Activated CD8-positive, alpha-beta memory T cell treated with anti-CD3 and anti-CD28 coated beads for 1 hour (primary cell): ENCODE results near the gene SLC35A1.
"Not testable (repeated sequence)": the region's sequence is repeated elsewhere in the genome, so short reads cannot be mapped to it uniquely, and the experiment has no call there.

Source experiments
- DNase-seq, 2 donors: peaks; one replicate each; pipeline ENCODE4 v3.0.0-alpha.2; 2020; ENCODE audit warnings: low read depth in 1 of 2; ENCODE audit errors: extremely low read depth in 1 of 2

Gene SLC35A1, protein sequence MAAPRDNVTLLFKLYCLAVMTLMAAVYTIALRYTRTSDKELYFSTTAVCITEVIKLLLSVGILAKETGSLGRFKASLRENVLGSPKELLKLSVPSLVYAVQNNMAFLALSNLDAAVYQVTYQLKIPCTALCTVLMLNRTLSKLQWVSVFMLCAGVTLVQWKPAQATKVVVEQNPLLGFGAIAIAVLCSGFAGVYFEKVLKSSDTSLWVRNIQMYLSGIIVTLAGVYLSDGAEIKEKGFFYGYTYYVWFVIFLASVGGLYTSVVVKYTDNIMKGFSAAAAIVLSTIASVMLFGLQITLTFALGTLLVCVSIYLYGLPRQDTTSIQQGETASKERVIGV

DNA sequence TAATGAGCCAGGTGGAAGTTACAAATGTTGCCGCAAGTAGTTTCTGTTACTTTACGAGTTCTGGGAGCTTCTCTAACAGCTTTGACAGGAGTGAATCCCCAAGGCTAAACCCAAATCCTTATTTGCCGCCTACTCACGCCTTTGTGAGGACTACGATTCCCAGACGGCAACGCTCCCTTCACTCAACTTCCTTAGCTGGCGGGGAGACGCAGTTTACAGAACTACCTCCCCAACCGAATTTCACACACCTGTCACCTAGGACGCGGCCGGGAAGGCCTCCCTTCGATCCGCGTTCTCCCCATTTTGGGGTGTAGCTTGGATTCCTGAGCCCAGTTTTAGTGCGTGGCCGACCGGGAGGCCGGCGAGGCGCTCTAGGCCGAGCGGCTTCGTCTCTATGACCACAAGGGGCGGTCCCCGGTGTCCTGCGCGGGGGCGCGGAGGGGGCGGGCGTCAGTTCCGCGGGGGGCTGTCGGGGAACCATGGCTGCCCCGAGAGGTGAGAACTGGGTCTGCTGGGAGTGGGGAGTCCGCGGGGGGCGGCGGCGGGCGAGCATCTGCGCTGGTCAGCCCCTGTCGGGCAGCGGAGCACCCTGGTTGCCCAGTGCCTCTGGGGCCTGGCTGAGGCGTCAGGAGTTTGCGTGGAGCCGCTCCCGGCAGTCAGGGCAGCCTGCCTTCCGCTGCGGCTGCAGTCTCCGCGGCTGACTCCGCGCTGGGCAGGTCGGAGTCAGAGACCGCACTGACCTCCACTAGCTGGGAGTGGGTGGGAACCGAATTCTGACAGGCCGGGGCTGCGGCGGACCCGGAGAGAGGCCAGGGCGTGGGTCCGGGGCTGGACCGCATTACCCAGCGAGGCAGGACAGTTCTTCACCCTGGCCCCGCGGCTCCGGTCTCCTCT lies at the start of gene SLC35A1:
SLC35A1 (plus strand) TSS at position 450 of the 894 bp plus-strand sequence; CDS start at position 480, 30 bp downstream.
- peak; percentile 52 to 77 for DNase-seq

DNA sequence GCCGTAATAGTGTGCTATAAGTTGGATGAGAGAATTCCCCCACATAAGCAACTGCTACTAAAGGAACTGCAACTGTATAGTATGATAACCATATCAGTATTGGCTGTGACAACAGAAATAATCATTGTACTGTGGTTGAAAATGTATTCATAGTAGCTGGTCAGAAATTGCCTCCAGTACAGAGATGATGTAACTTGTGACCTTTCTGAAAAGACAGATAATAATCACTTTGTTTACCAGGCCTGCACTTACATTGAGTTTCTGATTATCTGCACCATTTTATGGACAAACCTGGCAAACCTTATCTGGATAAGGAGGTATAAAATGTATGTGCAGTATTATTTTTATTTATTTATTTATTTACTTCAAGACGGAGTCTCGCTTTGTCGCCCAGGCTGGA lies 46.0 kb upstream of the SLC35A1 start:
- no peak for DNase-seq

- no peak for DNase-seq
Measured at GRCh38 chr6:87430499-87430898, 42.3 kb upstream of the SLC35A1 start.

GRCh38 chr6:87431263-87431662 lies 41.5 kb upstream of the SLC35A1 start:
- DNase-seq = no peak

- DNase-seq = peak; percentile 6 to 22
Measured at GRCh38 chr6:87436435-87436834, 36.3 kb upstream of the SLC35A1 start.

GRCh38 chr6:87441711-87442110 lies 31.1 kb upstream of the SLC35A1 start:
- DNase-seq = no peak

GRCh38 chr6:87444362-87444761 lies 28.4 kb upstream of the SLC35A1 start:
- no peak for DNase-seq

GRCh38 chr6:87465051-87465450 lies 7.7 kb upstream of the SLC35A1 start:
- DNase-seq = no peak

GRCh38 chr6:87473419-87473903 lies 687 bp downstream of the SLC35A1 start:
- DNase-seq = peak in 1 of 2 donors; percentile 16

DNA sequence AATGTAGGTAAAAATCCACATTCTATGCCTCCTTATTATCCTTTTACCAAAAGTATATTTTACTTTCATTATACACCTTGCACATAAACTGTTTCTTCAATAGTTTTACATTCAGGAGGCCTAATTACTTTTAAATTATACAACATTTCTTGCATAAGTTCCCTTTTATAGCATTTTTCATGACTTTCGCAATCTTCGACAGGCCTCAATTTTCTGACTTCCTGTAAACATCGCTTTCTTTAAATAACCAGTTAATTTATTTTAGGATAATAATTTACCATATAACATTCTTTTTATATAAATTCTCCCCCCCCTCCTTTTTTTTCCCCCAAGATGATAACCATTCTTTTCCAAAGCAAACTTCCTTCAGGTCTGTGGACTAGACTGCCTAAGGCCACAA lies 9.2 kb downstream of the SLC35A1 start:
- DNase-seq = no peak

DNA sequence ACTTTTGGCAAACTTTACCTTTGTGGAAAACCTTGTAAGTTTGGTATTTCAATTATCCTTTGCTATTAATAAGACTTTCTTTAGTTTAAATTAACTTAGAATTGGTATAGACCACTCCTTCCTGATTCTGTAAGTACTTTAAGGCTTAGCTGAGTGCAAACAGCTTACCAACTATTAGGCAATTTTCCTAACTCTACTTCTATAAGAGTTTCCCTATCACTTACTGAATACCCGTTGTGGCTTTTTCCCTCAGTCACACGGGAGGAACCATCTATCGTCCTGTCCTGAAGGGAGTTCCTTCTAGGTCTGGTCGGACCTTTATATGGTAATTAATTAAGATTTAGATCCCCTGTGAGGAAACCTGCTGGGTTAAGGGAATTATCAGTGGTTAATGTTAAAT lies 9.6 kb downstream of the SLC35A1 start:
- no peak for DNase-seq

DNA sequence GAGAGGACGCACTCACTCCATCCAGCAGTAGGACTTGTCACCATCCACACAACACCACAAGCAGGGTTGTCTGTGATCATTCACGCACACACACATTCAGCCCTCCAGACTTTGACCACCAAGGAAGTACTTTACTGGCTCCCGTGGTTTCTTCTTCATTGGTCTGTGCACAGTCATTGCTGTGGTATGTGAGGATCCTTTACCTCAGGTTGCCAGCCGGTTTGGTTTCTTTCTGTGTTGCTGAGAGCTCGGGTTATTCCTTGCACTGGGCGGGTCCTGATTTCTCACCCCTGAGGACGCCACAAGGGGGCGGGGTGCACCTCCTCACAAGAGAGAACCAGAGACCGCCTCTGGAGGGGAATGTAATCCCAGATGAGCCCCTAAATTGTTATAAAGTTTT lies 11.2 kb downstream of the SLC35A1 start:
- DNase-seq = no peak

DNA sequence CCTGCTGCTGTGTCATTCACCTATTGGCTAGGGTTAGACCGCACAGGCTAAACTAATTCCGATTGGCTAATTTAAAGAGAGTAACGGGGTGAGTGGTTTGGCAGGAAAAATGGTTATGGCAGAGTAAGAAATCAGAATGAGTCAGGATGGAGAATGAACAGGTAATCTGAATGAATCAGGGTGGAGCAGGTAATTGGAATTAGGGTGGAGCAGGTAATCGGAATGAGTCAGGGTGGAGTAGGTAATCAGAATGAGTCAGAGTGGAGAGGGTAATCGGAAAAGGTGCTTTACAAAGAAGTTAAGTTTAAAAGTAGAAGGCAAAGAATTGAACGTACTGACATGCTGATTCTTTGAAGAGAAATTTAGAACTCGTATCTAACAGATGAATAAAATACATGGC lies 11.7 kb downstream of the SLC35A1 start:
- DNase-seq = no peak

- DNase-seq = no peak
Measured at GRCh38 chr6:87487555-87487954, 14.8 kb downstream of the SLC35A1 start.

GRCh38 chr6:87489326-87489725 lies 16.6 kb downstream of the SLC35A1 start:
- not testable (repeated sequence) for DNase-seq

- DNase-seq = no peak
Measured at GRCh38 chr6:87494761-87495422, 22.1 kb downstream of the SLC35A1 start.

DNA sequence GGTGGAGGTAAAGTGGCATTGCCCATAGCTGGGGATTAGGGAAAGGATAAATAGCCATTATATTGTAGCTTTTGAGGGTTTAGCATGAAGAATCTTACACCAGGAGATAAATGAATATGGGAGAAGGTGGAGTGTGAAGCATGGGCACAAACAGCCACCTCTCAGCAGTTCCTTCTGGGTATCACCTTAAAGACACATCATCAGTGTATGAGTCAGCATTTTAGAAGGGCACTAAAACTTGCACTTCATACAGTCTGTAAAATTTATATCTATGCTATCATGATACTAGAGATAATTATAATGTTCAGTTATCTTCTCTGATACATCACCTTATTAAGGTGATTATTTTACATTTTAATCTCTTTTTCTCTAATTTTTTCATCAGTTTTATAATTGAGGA lies 25.3 kb downstream of the SLC35A1 start:
- DNase-seq = no peak

- DNase-seq = no peak
Measured at GRCh38 chr6:87501809-87502572, 29.2 kb downstream of the SLC35A1 start.

GRCh38 chr6:87504441-87504840 lies 31.7 kb downstream of the SLC35A1 start:
- no peak for DNase-seq

- no peak for DNase-seq
Measured at GRCh38 chr6:87514831-87515230, 42.1 kb downstream of the SLC35A1 start.

GRCh38 chr6:87518453-87518852 lies 45.7 kb downstream of the SLC35A1 start:
- no peak for DNase-seq
